ENCODE results near the gene PLEKHM3. TPM values are rescaled to one million over a fixed set of nuclear protein-coding genes. Genes with fewer than 3 reads are reported as not detected.
A peak's percentile ranks its signal among the peaks of the same experiment; 100 is the strongest.

PLEKHM3 gene
- total and polyA plus RNA-seq, 8 donors: 14.4 to 17.9 (median 16.0) TPM

DNA sequence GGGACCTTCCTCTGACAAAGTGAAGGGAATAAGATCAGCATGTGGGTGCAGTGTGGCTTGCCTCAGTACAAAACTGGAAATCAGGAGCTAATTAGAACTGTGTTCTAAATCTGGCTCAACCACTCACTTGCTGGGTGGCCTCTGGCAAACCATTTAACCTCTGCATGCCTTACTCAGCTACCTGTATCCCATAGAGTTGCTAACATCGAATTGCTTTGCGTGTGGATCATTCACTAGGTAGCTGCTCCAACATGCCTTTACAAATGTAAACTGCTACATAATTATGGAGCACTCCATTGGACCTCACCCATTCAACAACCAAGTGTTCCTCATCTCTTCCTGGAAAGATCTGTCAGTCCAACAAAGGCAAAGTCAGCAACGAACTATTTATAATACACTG, 19.0 kb downstream of the PLEKHM3 start:
- peaks cover 0 to 6% of the 10 kb centered on the region in 2 donors for H3K36me3 ChIP-seq
- H3K27me3 ChIP-seq: no peaks in the 10 kb centered on the region
- TF ChIP-seq, protein P1, sequence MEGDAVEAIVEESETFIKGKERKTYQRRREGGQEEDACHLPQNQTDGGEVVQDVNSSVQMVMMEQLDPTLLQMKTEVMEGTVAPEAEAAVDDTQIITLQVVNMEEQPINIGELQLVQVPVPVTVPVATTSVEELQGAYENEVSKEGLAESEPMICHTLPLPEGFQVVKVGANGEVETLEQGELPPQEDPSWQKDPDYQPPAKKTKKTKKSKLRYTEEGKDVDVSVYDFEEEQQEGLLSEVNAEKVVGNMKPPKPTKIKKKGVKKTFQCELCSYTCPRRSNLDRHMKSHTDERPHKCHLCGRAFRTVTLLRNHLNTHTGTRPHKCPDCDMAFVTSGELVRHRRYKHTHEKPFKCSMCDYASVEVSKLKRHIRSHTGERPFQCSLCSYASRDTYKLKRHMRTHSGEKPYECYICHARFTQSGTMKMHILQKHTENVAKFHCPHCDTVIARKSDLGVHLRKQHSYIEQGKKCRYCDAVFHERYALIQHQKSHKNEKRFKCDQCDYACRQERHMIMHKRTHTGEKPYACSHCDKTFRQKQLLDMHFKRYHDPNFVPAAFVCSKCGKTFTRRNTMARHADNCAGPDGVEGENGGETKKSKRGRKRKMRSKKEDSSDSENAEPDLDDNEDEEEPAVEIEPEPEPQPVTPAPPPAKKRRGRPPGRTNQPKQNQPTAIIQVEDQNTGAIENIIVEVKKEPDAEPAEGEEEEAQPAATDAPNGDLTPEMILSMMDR (IDR thresholded peaks at IDR 0.05): no peak
- intact Hi-C loops (cut with DNase I): no loop called here
- DNase-seq: no peak
- no peak overlapping the region for H3K4me3 ChIP-seq
- no peak for ATAC-seq
- no peak overlapping the region for H3K27ac ChIP-seq
- peaks cover 0 to 12% of the 10 kb centered on the region in 2 donors for H3K4me1 ChIP-seq
- H3K9me3 ChIP-seq: no peaks in the 10 kb centered on the region

DNA sequence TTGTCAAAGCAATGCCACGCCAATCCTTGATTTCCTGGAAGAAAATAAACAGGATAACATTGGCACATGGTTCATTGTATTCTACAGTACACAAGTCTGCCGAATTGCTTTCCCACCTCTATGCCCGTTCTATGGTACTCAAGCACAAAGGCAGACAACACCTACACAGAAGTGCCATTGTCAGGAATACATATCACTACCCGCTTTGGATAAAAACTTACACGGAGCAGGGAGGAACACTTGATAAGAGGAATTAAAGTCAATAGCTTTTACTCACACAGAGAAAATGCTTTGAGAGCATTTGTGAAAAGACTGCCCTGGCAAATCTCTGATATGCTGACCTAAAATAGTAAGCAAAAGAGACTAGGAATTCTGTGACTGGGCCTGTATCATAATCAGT, 23.4 kb downstream of the PLEKHM3 start:
- H3K27me3 ChIP-seq: no peaks in the 10 kb centered on the region
- H3K27ac ChIP-seq: peak overlapping the region in 1 of 2 donors; percentile 25
- intact Hi-C loops (cut with DNase I): no loop called here
- H3K4me1 ChIP-seq: peaks cover 0 to 8% of the 10 kb centered on the region in 2 donors
- TF ChIP-seq, protein P1 (IDR thresholded peaks at IDR 0.05): no peak
- no peaks in the 10 kb centered on the region for H3K9me3 ChIP-seq
- H3K36me3 ChIP-seq: peaks cover 0 to 33% of the 10 kb centered on the region in 2 donors
- no peak for DNase-seq
- ATAC-seq: peak; percentile 63
- H3K4me3 ChIP-seq: no peak overlapping the region

DNA sequence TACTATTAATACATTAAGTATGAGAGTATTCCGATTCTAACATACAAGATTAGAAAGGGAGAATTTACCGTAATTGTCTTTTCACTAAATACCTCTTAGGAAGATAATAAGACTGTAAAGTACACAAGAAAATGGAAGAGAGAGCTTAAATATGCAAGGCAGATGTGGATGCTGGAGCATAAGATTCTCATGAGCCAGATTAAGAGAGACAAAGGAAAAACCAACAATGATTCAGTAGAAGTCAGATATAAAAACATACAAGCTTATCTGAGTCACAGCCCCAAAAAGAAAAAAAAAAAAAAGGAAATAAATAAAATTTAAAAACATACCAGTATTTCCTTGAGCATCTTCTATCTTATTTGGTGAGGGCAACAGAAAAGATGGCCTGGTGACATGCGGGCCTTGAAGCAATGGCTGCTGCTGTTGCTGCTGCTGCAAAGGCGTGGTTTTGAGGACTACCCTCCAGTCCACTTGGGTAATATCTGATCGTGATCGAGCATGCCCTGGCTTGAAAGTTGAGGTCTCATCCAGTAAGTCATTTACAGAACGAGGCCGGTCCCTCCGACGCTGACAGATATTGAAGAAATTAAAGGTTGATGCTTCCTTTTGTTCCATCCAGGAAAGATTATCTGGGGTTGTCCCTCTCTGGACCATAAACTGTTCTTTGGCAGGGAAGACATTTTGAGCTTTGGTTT, 24.5 kb downstream of the PLEKHM3 start:
- H3K4me3 ChIP-seq: no peak overlapping the region
- H3K36me3 ChIP-seq: peaks cover 0 to 33% of the 10 kb centered on the region in 2 donors
- no peaks in the 10 kb centered on the region for H3K27me3 ChIP-seq
- DNase-seq (no peak), ATAC-seq (no peak)
- no peaks in the 10 kb centered on the region for H3K9me3 ChIP-seq
- no peak overlapping the region for H3K27ac ChIP-seq
- H3K4me1 ChIP-seq: peaks cover 0 to 8% of the 10 kb centered on the region in 2 donors
- TF ChIP-seq, protein P1 (IDR thresholded peaks at IDR 0.05): no peak
- intact Hi-C loops (cut with DNase I): no loop called here

DNA sequence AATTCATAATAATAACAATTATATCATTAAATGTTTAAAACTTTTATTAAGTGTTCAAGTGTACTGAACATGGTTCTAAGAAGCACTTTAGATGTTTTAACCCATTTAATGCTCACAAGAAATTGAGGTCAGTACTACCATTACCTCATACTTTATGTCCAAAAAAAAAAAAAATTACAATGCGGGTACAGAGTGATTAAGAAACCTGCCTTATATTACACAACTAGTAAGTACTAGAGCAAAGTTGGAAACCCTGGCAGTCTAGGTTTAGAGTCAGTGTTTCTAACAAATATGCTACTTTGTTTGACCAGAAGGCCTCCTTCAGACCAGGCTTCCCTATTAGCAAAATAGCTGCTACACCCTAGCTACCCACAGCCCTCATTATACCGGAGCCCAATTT, 28.5 kb downstream of the PLEKHM3 start:
- H3K27me3 ChIP-seq: no peaks in the 10 kb centered on the region
- ATAC-seq (peak; percentile 46), DNase-seq (no peak)
- TF ChIP-seq, protein P1 (IDR thresholded peaks at IDR 0.05): no peak
- no peak overlapping the region for H3K27ac ChIP-seq
- H3K4me3 ChIP-seq: no peak overlapping the region
- H3K36me3 ChIP-seq: peaks cover 0 to 32% of the 10 kb centered on the region in 2 donors
- intact Hi-C loops (cut with DNase I): no loop called here
- H3K9me3 ChIP-seq: no peaks in the 10 kb centered on the region
- peaks cover 0 to 8% of the 10 kb centered on the region in 2 donors for H3K4me1 ChIP-seq

DNA sequence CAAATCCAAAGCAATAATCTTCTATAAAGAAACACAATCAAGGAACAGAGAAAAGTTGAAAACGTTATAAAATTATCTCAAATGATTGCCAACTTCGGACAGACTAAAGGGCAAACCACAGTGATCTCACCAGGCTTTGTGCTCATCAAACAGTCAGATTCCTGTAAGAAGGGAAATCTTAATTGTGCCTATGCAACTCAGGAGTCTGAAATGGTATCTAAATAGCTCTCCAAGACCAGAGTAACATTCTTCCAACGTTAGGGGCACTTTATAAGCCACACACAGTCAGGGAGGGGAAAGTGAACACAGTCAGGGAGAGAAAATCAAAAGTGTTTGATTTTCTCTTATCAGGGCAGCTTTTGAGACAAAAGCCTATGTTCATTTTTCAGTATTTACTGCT, 29.4 kb downstream of the PLEKHM3 start:
- no peaks in the 10 kb centered on the region for H3K27me3 ChIP-seq
- intact Hi-C loops (cut with DNase I): no loop called here
- DNase-seq: no peak
- TF ChIP-seq, protein P1 (IDR thresholded peaks at IDR 0.05): no peak
- ATAC-seq: peak; percentile 30
- no peak overlapping the region for H3K27ac ChIP-seq
- peaks cover 0 to 22% of the 10 kb centered on the region in 2 donors for H3K36me3 ChIP-seq
- peaks cover 0 to 8% of the 10 kb centered on the region in 2 donors for H3K4me1 ChIP-seq
- no peak overlapping the region for H3K4me3 ChIP-seq
- H3K9me3 ChIP-seq: no peaks in the 10 kb centered on the region

All from left lung (tissue), 10 donors.